ENCODE results near the gene ADAM23.

DNA sequence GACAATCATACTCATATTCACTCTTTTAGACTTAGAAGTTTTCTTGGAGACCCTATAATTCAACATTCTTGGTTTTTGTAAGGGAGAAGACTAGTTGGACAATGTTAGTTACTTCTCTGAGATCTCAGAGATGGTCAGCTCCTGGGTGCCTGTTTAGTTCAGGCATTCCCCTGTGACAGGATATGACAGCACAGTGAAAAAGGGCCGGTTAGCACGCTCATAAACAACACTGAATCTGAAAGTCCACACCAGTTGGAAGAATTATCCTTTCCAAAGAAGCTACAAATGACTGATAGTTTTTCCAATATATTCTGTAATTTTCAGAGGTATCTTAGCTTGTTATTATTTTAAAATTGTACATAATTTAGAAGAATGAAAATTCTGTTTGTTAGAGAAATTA, 75.7 kb downstream of the ADAM23 start:
- TF ChIP-seq EZH2 (IDR thresholded peaks at IDR 0.05; ENCODE audit: borderline replicate concordance, low read length) = no peak
- TF ChIP-seq, protein P1, sequence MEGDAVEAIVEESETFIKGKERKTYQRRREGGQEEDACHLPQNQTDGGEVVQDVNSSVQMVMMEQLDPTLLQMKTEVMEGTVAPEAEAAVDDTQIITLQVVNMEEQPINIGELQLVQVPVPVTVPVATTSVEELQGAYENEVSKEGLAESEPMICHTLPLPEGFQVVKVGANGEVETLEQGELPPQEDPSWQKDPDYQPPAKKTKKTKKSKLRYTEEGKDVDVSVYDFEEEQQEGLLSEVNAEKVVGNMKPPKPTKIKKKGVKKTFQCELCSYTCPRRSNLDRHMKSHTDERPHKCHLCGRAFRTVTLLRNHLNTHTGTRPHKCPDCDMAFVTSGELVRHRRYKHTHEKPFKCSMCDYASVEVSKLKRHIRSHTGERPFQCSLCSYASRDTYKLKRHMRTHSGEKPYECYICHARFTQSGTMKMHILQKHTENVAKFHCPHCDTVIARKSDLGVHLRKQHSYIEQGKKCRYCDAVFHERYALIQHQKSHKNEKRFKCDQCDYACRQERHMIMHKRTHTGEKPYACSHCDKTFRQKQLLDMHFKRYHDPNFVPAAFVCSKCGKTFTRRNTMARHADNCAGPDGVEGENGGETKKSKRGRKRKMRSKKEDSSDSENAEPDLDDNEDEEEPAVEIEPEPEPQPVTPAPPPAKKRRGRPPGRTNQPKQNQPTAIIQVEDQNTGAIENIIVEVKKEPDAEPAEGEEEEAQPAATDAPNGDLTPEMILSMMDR (IDR thresholded peaks at IDR 0.05; ENCODE audit: low read length) = no peak
